ENCODE data around the gene ANKRD29.

- TF ChIP-seq CTCF (IDR thresholded peaks at IDR 0.05) (no peak), EZH2 (IDR thresholded peaks at IDR 0.05) (no peak), EZH2phosphoT487 (IDR thresholded peaks at IDR 0.05) (no peak)
These were observed 71.7 kb downstream of the ANKRD29 start for GRCh38 chr18:23591011-23591410.

Data from neural progenitor cell (in vitro differentiated cells).